Kidney (tissue), 22 donors: ENCODE results near the gene KCNJ11. TPM values are rescaled to one million over a fixed set of nuclear protein-coding genes. Genes with fewer than 3 reads are reported as not detected.
A peak's percentile ranks its signal among the peaks of the same experiment; 100 is the strongest.

ENCODE experiments used
- DNase-seq, 5 donors: peaks; one replicate each; pipeline ENCODE4 v3.0.0-alpha.2; 2013 to 2020
- FAIRE-seq: peaks from 2 replicates; lab custom pipeline; 2012; peaks lifted over from hg19 to GRCh38; lab: Jason Lieb, UNC
- H3K27ac ChIP-seq, 2 donors: one replicate each; pipeline ENCODE4 v1.7.0; 2013; ENCODE audit warnings: low read depth in 2 of 2, low read length in 2 of 2, inconsistent platforms in 1 of 2
- H3K27me3 ChIP-seq: one replicate; pipeline ENCODE4 v1.7.1; 2013; ENCODE audit warnings: low read length, inconsistent platforms; ENCODE audit not compliant: control insufficient read depth, insufficient read depth
- H3K36me3 ChIP-seq, 3 donors: one replicate each; pipeline versions ENCODE4 v1.7.0 to v1.7.1; 2013; ENCODE audit warnings: low read length in 3 of 3, control low read depth in 1 of 3, inconsistent platforms in 1 of 3; ENCODE audit not compliant: insufficient read depth in 3 of 3, control insufficient read depth in 2 of 3
- H3K4me1 ChIP-seq, 3 donors: one replicate each; pipeline versions ENCODE4 v1.7.0 to v1.7.1; 2013; ENCODE audit warnings: low read length in 3 of 3, inconsistent platforms in 1 of 3, low read depth in 1 of 3; ENCODE audit not compliant: control insufficient read depth in 2 of 3, insufficient read depth in 2 of 3
- H3K4me3 ChIP-seq, 3 donors: one replicate each; pipeline versions ENCODE4 v1.7.0 to v1.8.1; 2013; ENCODE audit warnings: low read length in 3 of 3, control low read depth in 1 of 3, inconsistent platforms in 1 of 3
- H3K9ac ChIP-seq, 3 donors: one replicate each; pipeline versions ENCODE4 v1.7.0 to v1.7.1; 2013; ENCODE audit warnings: low read length in 3 of 3, control low read depth in 1 of 3, inconsistent platforms in 1 of 3
- H3K9me3 ChIP-seq, 3 donors: one replicate each; pipeline versions ENCODE4 v1.7.0 to v1.7.1; 2013; ENCODE audit warnings: low read length in 3 of 3, control low read depth in 1 of 3, inconsistent platforms in 1 of 3; ENCODE audit not compliant: control insufficient read depth in 2 of 3, insufficient read depth in 1 of 3
- CTCF ChIP-seq: IDR thresholded peaks from 3 replicates; pipeline ENCODE4 v1.5.1; 2012; ENCODE audit warnings: mild to moderate bottlenecking, moderate library complexity, borderline replicate concordance; ENCODE audit not compliant: insufficient read depth; ENCODE audit errors: extremely low read depth
- intact Hi-C: fragments of 100-400 bp; cut with DNase I; formaldehyde crosslinking; loops from one replicate; pipeline ENCODE4 v1.11.1; 2022
- long read RNA-seq, 10 donors: library from polyadenylated mRNA in 1 of 10; unstranded in 1 of 10; transcript quantifications; one replicate each; pipeline ENCODE4 v2.0.0 and lab custom pipeline, GENCODE V29; 2021 to 2026
- polyA plus RNA-seq: library from polyadenylated mRNA; stranded (reverse); fragments of 350-450 nt; fragmentation: Illumina TruSeq; extraction: RNeasy Lipid Tissue Mini Kit (QIAGEN cat#74804); gene quantifications from one replicate; pipeline ENCODE4 v1.2.3, GENCODE V29; 2014; ENCODE audit warnings: low read depth, low replicate concordance; ENCODE audit not compliant: insufficient read depth
- total RNA-seq: library from RNA; stranded (reverse); fragmentation: NEBNext Ultra II Directional; extraction: Animal tissue kit (Norgen Biotek cat#: 25700); gene quantifications from one replicate; pipeline ENCODE4 v1.2.1, GENCODE V29; 2021
- donor health status: control.
- donor health status: control.
- donor health status: control.
- donor health status: control.
- donor health status: control.
- donor health status: DM: yes; HTN: yes; CAD: no.
- donor health status: Normal renal cell carcinoma (clear cell type).

KCNJ11 gene
- 4.8 TPM for total RNA-seq
- polyA plus RNA-seq, result 3.6 TPM
- long read RNA-seq, donor 1, partial matches to known transcripts, result 0 of 3 reads
- long read RNA-seq, donor 1, other reads (novel, unspliced or antisense), result 0 of 3 reads
- long read RNA-seq, donor 2, partial matches to known transcripts, result 0 of 2 reads
- long read RNA-seq, donor 2, other reads (novel, unspliced or antisense), result 0 of 2 reads
- long read RNA-seq, donor 3, partial matches to known transcripts, result 0 of 4 reads
- long read RNA-seq, donor 3, other reads (novel, unspliced or antisense), result 0 of 4 reads
- long read RNA-seq, donor 4, result 0 reads
- long read RNA-seq, donor 5, result 0 reads
- long read RNA-seq, donor 6, result 0 reads
- long read RNA-seq, donor 7, partial matches to known transcripts, result 0 of 3 reads
- long read RNA-seq, donor 7, other reads (novel, unspliced or antisense), result 0 of 3 reads
- long read RNA-seq, donor 8, partial matches to known transcripts, result 0 of 3 reads
- long read RNA-seq, donor 8, other reads (novel, unspliced or antisense), result 0 of 3 reads
- long read RNA-seq, donor 9, partial matches to known transcripts, result 0 of 1 reads
- long read RNA-seq, donor 9, other reads (novel, unspliced or antisense), result 0 of 1 reads
- long read RNA-seq, donor 10, partial matches to known transcripts, result 0 of 3 reads
- long read RNA-seq, donor 10, other reads (novel, unspliced or antisense), result 0 of 3 reads

DNA sequence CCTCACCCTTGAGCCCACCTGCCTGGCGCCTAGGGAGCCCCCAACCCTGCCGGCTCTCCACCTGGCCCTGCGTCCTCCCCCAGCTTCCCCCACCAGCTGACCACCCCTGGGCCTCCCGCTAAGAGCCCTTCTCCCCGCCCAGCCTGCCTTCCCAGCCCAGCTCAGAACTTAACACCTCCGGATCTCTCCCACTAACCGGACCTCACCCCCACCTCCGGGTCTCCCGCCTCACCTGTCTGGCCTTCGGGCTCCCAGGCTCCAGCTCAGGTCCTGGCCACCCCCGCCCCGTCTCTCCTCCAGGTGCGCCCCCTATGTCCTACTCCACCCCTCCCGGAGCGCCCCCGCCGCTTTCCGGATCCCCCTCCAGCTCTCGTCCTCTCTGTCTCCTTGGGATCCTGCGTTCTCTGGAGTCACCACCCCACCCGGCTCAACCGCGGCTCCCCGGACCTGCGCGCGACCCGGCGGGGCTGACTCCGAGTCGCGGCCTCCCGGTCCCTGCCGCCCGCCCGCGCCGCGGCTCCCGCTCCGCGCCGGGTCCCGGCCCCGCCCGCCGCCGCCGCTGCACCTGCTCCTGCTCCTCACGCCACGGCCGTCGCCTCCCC, at the start of gene KCNJ11:
KCNJ11 (minus strand) TSS at position 51 of the 602 bp plus-strand sequence. CDS start 568 bp downstream, outside the sequence.
- intact Hi-C loops, result no loop called here
- FAIRE-seq, result no peak
- no peak for TF ChIP-seq CTCF

GRCh38 chr11:17437366-17437765, 48.9 kb upstream of the KCNJ11 start:
- no peaks in the 10 kb centered on the region for H3K36me3 ChIP-seq
- DNase-seq (no peak), FAIRE-seq (no peak)
- intact Hi-C loops, result no loop called here
- no peak overlapping the region for H3K9ac ChIP-seq
- no peaks in the 10 kb centered on the region for H3K9me3 ChIP-seq
- no peak overlapping the region for H3K27ac ChIP-seq
- no peak for TF ChIP-seq CTCF
- no peak overlapping the region for H3K4me3 ChIP-seq
- H3K27me3 ChIP-seq, result no peaks in the 10 kb centered on the region
- H3K4me1 ChIP-seq, result no peaks in the 10 kb centered on the region

More for the DNA sequence above, at the start of gene KCNJ11:
- DNase-seq, result peak; percentile 21 to 84 (median 35)
- H3K9ac ChIP-seq, result no peak within 1 kb of the TSS
- no peak within 1 kb of the TSS for H3K27ac ChIP-seq
- H3K4me3 ChIP-seq, result peak within 1 kb of the TSS in 2 of 3 donors; percentile 35 to 58
- no peaks in the 10 kb centered on the region for H3K27me3 ChIP-seq
- H3K9me3 ChIP-seq, result no peaks in the 10 kb centered on the region
- no peaks in the 10 kb centered on the region for H3K36me3 ChIP-seq
- H3K4me1 ChIP-seq, result peaks cover 0 to 6% (median 0%) of the 10 kb centered on the region in 3 donors

DNA sequence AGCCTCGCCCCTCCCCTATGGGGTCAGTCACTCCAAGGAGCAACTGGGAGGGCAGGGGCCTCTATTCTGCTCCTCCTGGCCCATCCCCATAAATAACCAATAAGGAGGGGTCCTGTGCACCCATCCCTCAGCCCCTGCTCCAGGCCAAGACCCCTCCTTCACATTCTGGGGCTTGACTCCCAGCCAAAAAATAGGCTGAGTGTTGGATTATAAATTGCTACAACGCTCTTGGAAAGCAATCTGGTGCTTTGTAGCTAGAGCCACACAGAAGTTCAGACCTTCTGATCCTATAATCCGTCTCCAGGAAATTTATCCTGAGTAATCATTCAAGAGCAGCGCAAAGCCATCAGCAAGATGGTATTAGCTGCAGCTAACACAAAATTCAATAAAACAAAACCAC, 45.6 kb upstream of the KCNJ11 start:
- Histone ChIP-seq H3K27ac (no peak overlapping the region), H3K9me3 (no peaks in the 10 kb centered on the region), H3K27me3 (no peaks in the 10 kb centered on the region), H3K36me3 (no peaks in the 10 kb centered on the region), H3K4me3 (no peak overlapping the region), H3K4me1 (no peaks in the 10 kb centered on the region), H3K9ac (no peak overlapping the region)
- DNase-seq (no peak), FAIRE-seq (no peak)
- intact Hi-C loops, result no loop called here
- TF ChIP-seq CTCF, result no peak
